OCI-LY3 (cell line): ENCODE measurements around the gene LRP10.

ENCODE experiments used
- CTCF ChIP-seq: fragments of 200-600, 300-600 bp; sonication (generic); IDR thresholded peaks from 2 replicates; pipeline ENCODE4 v1.5.1; 2014; ENCODE audit warnings: antibody characterized with exemption, low read length, low read depth
- EZH2phosphoT487 ChIP-seq: fragments of 200-600 bp; shearing (Covaris generic); IDR thresholded peaks from 2 replicates; pipeline ENCODE4 v1.6.1; 2018; ENCODE audit warnings: antibody characterized with exemption, mixed run types, low read depth

GRCh38 chr14:22849212-22849819, 22.2 kb upstream of the LRP10 start:
- no peak for TF ChIP-seq CTCF
- TF ChIP-seq EZH2phosphoT487 = no peak
